Glomerular visceral epithelial cell (primary cell): ENCODE results near the gene NELL1.

ENCODE experiments used
- DNase-seq: peaks from one replicate; pipeline ENCODE4 v3.0.0-alpha.2; 2016; ENCODE audit errors: extremely low spot score

Gene NELL1

DNA sequence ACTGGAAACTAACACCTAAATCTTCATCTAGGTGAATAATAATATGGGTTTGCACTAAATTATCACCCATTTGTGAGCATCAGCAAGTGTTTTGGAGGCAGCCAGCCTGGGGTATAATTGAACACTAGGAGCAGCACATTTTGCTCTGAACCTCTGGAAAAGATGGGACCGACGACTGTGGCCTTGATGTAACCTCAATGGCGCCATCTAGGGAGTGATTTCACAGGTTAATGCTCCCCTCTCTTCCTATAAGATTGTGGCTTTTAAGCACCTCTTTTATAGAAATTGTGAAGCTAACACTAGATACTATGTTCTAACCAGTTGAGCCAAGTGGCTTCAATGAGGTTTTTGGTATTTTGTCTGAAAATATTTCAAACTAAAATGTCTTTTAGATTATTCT lies 203.7 kb downstream of the NELL1 start:
- no peak for DNase-seq

DNA sequence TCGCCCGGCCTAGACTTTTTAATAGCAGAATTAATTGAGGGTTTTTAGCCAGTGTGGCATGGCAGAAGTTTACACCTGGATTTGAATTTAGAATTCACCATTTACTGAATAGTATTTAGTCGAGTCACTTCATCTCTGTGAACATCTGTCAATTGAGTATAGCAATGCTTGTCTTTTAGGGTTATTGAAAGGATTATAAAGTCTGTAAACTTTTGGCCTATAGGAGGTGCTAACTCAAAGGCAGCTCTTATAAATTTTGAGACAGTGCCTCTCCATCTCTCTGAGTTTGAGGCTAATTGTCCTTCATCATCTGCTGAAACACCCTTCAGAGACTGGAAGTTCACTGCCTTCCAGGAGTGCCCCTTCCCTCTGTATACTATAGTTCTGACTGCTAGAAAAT lies 205.0 kb downstream of the NELL1 start:
- no peak for DNase-seq

DNA sequence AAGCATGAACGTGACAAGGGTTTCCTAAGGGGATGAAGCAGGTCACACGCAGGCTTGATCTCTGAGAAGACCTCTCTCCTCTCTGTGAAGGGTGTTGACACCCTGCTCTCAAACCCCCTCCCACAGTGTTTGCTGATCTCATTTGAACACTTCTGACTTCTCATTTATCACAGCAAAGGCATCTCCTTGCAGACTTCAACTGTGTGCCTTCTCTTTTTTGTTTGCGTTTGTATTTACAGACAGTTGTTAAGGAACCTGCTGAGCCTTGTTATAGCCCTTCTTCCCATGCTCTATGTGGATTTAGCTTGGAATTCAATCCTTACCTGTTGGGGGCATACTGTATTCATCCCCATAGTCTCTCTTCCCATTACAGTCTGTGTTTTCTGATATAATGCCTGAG lies 206.5 kb downstream of the NELL1 start:
- DNase-seq, result no peak

DNA sequence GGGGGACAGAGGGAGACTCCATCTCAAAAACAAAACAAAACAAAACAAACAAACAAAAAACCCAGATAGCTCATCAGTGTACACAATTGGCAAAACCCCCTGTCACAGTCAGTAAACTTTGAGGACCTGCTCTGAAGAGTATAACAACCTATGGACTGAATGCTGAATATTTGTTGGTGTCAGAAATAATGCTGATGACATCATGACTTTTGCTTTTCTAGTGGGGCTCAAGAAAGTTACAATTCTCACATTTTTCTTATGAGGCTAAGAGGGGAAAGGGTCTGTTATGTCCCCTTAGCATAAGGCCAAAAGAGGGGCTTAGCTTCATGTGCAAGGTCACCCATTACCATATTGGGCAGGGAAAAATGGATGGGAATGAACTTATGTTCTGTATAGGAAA lies 207.4 kb downstream of the NELL1 start:
- DNase-seq, result no peak

DNA sequence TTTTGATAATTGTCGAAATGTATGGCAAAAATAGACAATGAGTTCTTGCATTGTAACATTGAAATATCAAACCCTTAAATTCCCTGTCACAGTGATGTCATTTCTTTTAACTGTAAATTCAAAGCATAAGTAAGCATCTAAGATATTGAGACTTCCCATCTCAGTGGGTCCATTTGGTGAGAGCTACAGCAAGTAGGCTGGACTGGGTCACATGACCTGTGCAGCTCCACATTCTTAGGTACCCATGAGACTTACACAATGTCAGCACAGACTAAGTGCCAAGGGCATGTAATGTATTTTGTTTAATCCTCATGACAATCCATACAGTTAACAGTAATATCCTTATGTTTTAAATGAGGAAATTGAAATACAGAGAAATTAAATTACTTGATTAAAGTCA lies 210.7 kb downstream of the NELL1 start:
- no peak for DNase-seq

DNA sequence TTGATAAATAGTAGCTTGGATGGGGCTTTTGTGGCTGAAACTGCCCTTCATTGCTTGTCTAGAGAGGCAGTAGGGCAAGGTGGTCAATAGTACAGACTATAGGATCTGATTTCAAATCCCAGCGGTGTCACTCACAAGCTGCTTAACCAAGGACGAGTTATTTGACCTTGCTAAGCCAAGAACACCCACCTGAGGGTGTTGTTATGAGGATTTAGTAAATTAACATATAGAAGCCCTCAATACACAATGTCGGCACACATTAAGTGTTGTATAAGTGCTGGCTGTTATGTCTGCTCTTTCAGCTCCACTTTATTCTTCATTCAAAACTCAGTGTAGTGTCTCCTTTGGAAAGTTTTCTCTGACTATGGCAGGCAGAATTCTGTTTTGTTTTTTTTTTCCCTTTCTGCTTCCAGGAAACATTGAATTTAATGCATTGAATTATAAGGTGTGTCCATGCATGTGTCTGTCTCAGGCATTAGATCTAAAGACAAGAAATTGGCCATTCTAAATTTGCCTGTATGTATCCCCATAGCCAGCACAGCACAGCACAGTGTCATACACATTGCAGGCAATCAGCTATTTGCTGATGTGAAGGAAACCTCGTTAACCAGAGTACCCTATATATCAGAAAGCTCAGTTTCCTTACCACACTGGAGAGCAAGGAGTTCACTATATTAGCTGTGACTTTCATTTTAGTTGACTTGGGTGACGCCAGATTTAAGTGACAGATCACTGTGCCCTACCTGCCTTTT lies 212.1 kb downstream of the NELL1 start:
- no peak for DNase-seq

DNA sequence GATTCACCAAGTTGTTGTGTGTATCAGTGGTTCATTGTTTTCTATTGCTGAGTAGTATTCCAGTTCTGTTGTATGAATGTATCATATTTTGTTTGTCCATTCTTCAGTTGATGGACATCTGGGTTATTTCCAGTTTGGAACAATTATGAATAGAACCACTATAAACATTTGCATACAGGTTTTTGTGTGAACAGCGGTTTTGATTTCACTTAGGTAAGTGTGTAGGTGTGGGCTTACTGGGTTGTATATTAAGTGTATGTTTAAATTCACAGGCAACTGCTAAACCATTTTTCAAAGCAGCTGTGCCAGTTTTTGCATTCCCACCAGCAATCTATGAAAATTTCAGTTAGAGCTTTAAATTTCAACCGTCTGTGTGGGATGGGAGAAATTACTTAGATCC lies 217.8 kb downstream of the NELL1 start:
- DNase-seq, result no peak

DNA sequence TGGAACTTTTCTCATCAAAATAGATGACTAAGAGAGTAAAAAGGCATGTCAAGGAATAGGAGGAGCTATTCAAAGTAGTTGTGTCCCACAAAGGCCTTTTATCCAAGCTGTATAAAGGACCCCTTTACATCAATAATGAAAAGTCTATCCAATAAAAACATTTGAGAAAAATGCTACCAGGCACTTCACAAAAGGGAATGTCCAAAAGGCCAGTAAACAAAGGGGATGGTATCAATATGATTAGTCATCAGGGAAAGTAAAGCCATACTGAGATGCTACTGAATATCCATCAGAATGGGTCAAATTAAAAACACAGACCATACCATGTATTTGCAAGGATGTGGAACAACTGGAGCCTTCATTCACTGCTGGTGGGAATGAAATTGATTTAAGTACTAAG lies 224.9 kb downstream of the NELL1 start:
- DNase-seq, result no peak

DNA sequence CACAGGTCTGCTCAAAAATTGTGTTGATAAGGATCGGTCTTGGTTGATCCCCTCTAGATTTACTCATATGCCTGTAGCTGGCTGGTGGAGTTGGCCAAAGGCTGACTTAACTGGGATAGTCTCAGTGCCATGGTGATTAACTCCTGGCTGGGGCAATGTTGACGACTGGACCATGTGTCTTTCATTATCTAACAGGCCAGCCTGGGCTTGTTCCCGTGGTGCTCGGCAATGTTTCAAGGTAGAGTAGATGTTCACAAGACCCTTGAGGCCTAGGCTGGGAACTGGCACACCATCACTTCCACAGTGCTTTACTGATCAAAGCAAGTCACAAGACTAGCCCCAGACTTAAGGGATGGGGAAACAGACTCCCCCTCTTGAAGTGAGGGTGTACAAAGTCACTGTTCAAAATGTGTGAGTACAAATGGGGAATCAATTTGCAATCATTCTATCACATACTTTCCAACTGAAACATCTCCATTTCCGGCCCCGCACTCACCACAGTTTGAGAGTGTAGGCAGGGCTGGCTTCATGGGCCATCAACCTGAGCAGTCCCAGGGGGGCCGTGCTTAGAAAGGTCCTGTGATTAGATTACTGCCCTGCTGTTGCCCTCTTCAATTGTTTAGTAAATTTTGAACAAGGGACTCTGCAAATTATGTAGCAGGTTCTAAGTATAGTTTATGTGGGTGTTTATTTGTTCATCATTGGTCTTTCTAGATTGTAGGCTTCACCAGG lies 240.8 kb downstream of the NELL1 start:
- no peak for DNase-seq

DNA sequence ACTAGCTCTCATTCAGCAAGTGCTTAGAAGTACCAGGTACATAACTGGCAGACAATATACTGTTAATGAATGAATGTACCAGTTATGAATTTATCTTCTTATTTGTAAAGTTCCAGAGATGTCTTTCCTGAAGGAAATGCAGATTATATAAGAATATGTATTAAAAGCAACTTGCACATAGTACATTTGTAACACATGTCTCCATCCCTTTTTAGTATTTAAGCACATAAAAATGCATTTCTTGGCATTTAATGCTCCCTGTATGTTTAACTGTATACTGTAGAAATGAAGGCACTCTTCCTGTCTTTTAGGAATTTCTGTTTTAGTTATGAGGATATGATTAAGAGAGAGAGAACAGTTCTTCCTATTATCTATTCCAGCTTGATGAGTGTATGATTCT lies 241.3 kb downstream of the NELL1 start:
- DNase-seq, result no peak

DNA sequence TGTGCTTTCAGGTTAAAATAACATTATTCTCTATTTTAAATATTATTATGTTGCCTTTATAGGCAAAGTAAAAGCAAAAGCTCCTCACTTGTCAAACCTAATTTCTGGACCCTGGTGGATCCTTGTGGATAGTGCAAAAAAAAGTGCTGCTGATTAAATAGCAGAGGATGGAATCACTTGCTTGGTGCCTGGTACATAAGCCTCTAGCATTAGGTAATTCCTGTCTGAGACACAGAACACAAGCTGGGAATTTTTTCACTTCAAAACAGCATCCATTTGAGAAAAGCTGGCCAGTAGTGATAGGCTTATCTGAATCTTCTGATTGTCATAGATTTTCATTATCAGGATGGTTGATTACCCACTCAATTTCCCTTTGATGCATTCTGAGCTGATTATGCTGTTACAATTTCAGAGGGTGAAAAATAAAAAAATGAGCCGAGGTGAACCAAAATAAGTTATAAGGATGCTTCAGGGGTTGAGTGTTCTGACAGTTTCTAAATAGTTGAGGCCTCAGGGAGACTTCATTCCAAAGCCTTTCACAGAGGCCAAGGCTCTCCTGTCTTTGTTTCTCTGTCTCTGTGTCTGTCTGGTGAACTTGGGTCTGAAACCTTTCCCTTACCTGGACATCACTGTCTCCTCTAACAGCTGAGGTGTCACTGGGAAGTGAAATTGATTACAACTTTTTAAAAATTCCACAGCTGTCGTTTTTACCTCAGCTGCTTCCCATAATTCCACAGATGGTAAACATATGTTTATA lies 242.9 kb downstream of the NELL1 start:
- no peak for DNase-seq

DNA sequence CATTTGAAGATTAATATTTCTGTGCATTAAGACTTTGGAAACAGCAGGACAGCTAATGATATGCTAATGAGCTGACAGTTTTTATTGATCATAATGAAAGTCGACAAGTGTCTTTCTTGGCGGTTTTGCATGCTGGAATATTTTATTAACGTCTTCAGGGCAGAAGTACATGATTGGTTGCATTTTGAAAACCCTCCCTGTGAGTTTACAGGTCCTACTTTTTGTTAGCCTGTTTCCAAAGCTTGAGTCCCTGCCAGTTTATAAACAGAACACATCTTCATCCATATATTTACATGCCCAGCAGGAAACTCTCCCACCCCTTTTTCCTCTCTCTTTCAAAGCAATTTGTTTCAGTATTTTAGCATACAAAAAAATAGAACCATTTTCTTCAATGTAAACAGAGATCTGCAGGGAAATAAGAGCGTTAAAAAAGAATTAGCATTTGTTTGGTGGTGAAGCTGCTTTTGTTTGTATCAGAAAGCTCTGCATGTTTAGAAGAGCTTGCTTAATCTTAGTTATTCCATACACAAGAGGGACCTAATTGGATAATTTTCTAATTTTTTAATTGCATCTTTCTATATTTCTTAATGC lies 243.6 kb downstream of the NELL1 start:
- DNase-seq, result no peak

DNA sequence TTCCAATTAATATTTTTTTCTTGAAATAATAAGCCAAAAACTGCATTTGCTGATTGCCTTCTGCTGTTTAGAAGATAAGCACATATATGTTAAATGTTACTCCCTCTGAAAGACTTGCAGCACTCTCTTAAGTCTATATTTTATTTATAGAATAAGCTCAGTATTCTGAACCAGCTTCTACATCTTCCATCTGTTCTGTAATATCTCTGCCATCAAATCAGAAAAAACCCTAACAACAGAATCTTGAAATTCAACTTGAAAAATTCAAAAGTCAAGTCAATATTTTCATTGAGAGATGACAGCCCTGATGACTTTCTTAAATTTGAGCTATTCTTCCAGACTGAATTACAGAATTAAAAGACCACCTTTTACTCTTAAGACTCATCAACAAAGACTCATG lies 247.9 kb downstream of the NELL1 start:
- no peak for DNase-seq

DNA sequence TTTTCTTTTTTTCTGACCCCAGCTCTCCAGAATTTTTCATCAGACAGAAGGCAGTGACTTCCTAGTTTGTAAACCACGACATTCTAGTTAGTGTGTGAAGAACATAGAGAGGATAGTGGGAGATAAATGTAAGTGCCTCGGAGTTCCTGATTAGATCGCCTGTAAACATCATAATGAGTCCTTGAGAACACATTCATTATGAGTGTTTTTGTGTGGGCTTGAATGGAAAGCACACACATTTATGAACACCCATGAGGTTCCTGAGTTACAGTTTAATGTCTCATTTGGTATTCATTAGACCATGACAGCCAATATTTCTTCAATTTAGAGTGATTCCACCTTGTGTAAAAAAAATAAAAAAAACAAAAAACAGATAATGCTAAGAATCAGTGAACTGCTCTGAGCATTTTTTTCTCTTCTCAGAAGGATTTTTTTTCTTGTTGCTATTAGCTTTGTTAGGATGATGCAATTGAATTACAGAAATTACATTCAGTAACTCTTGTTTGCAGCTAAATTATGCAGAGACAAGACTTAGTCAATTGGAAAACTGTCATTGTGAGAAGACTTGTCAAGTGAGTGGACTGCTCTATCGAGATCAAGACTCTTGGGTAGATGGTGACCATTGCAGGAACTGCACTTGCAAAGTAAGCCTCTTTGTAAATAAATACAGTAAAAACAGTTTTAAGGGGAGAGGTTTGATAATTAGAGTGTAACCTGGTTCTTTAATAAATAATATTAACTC lies 257.6 kb downstream of the NELL1 start:
- DNase-seq, result no peak

DNA sequence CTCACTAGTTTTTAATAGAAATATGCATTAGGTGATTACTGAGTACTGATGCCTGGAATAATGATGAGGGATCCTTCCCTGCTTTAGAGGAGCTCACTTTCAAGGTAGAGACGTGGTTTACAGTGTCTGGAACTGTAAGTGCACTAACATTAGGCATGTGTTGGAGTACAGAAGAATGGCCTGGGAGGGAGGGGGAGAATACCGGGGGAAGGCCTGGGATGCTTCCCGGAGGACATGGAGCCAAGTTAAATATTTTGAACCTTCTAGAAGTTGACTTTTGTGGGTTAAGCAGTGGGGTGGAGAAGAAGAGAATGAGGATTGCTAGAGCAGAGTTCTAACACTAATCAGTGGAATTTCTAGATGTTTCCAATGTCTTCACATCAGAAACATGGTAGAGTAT lies 261.6 kb downstream of the NELL1 start:
- no peak for DNase-seq

DNA sequence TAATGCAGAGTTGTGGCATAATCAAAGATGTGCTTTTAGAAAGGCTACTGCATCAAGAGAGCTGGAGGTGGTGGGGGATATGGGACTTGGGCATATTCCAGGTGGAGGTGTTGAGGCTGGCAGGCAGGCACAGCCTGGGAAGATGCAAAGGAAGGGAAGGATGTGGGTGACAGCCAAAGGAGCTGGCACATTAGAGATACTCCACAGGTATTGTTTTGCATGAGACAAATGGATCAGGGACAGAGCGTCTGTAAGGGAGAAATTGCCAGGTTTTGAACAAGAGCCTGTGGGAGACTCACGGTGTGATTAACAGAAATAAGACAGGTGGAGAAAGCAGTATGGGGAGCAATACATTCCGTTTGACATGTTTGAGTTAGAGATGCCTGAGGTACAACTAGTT lies 263.7 kb downstream of the NELL1 start:
- DNase-seq, result no peak

DNA sequence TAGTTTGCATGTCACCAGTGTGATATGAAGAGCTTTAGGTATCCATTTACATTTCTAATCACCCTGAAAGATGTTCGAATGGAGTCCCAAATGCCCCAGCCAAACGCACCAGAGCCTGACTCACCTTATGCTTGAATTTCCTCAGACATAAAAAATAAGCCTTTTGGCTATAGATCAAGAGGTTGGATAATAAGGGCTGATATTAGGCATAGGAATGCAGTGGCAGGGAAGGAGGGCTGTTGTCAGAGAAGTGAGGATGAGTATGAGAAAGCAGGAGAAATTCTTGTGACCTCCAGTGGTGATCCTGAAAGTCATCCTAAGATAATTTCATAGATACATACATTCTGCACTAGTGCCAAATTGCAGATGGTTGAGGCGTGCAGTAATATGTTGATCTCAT lies 264.6 kb downstream of the NELL1 start:
- no peak for DNase-seq

DNA sequence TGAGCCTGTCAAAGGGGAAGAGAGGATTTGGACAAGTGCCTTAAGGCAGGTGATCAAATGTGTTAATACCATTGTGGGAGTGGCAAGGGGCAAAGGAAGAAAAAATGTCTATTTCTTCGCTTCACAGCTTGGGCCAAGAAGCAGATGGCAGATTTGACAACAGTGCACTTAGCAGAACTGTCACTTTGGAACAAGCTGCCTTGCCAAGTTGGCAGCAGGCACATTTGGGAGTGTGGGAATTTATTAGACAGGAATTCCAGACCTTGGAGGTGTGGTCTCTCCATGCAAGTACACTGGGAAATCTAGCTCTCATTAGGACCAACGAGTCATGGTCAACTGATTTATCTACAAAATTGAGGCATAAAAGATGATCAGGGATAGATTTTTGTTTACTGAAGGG lies 265.1 kb downstream of the NELL1 start:
- no peak for DNase-seq

DNA sequence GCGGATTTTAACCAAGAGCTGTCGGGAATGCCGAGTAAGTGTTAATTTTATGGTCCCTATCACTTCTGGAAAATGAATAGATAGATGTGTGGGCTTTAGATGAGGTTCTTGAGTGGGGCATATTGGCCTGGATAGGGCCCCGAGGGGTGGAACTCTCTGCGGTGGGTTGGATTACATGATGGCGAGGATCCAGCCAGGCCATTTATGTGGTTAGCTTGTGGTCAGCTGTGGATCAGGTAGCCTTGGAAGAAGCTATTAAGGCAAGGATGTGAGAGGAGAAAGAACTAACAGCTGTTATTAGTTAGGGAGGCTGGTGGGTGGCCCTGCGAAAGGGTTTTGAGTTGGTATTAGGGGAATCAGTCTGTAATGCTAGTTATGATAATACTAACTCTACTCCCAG lies 268.4 kb downstream of the NELL1 start:
- DNase-seq, result no peak

DNA sequence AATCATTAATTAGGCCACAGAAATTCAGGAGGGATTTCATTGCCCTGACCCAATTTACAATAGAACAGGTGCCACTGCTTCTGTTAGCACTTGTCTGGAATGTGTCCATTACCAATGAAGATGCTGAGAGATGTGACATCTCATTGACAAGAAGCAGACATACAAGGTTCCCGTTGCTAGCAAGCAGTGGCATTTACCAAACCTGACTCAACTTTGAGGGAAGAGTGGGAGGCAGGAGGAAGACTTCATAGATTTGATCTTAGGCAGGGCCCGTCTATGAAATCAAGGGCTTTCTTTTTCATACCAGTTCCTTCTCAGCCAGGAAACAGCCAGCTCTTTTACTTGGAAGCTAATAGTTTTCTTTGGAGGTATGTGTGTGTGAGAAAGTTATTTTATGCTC lies 280.2 kb downstream of the NELL1 start:
- no peak for DNase-seq

DNA sequence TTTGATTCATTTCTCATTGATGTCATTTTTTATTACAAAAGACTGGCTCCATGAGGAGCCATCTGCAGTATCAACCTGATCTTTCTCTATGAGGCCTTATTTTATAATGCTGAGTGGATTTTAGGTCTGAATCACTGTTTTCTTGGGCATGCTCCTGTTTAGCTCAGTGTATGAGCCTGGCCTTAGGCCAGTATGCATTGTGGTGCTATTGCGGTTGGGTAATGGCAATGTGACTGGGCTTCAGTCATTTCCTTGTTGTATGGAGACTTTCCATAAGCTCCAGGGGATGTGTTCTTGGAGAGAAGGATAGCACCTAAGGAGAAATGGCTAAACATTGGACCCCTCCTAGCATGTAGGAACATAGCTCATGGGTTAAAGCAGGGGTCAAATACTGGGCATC lies 293.2 kb downstream of the NELL1 start:
- DNase-seq, result no peak

DNA sequence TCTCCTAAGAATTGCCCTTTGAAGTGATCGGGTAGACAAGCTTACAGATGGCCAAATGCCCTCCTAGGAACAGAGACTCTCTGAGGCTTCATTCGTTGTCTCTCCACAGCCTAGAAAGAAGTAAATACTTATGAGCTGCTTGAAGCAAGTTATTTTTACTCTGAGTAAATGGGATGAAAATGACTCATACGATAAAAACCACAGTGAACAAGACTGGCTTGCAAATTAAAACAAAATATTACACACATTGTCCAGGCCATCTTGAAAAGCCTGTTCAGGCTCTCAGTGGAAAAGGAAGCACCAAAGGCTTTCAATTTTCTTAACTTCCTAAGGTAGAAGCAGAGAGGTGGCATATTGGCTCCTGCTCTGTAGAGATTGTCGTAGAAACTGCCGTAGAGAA lies 294.2 kb downstream of the NELL1 start:
- no peak for DNase-seq
